Activated CD8-positive, alpha-beta memory T cell treated with anti-CD3 and anti-CD28 coated beads for 48 hours (primary cell): ENCODE data around the gene BTNL3.
"Not testable (repeated sequence)": the region's sequence is repeated elsewhere in the genome, so short reads cannot be mapped to it uniquely, and the experiment has no call there.

Experiments used
- DNase-seq, 3 experiments: peaks; one replicate each; pipeline ENCODE4 v3.0.0-alpha.2; 2020; ENCODE audit warnings: low read depth in 2 of 3, low spot score in 2 of 3

Gene BTNL3, protein sequence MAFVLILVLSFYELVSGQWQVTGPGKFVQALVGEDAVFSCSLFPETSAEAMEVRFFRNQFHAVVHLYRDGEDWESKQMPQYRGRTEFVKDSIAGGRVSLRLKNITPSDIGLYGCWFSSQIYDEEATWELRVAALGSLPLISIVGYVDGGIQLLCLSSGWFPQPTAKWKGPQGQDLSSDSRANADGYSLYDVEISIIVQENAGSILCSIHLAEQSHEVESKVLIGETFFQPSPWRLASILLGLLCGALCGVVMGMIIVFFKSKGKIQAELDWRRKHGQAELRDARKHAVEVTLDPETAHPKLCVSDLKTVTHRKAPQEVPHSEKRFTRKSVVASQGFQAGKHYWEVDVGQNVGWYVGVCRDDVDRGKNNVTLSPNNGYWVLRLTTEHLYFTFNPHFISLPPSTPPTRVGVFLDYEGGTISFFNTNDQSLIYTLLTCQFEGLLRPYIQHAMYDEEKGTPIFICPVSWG

DNA sequence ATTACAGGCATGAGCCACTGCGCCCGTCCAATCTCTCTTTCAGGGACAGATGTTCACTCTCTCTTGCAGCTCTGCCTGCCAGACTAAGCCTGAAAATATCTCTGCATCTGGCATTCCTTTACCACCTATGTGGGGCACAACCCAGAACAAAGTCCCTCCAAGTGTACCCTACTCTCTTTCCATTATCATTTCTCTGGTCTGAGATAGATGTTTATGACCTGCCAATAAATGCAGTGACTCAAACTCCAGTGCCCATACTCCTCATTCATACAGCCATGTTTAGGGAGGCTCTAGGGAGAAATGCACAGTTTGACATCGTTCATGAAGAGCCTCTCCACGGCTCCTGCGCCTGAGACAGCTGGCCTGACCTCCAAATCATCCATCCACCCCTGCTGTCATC, at the start of gene BTNL3:
TSS of gene BTNL3 (plus strand) at position 255 of the 400 bp plus-strand sequence. CDS start 183 bp downstream, outside the sequence.
- DNase-seq = no peak

DNA sequence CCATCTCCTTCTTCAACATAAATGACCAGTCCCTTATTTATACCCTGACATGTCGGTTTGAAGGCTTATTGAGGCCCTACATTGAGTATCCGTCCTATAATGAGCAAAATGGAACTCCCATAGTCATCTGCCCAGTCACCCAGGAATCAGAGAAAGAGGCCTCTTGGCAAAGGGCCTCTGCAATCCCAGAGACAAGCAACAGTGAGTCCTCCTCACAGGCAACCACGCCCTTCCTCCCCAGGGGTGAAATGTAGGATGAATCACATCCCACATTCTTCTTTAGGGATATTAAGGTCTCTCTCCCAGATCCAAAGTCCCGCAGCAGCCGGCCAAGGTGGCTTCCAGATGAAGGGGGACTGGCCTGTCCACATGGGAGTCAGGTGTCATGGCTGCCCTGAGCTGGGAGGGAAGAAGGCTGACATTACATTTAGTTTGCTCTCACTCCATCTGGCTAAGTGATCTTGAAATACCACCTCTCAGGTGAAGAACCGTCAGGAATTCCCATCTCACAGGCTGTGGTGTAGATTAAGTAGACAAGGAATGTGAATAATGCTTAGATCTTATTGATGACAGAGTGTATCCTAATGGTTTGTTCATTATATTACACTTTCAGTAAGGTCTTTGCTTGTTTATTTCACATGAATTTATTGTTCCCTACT, 38.2 kb upstream of the BTNL3 start:
- no peak for DNase-seq

DNA sequence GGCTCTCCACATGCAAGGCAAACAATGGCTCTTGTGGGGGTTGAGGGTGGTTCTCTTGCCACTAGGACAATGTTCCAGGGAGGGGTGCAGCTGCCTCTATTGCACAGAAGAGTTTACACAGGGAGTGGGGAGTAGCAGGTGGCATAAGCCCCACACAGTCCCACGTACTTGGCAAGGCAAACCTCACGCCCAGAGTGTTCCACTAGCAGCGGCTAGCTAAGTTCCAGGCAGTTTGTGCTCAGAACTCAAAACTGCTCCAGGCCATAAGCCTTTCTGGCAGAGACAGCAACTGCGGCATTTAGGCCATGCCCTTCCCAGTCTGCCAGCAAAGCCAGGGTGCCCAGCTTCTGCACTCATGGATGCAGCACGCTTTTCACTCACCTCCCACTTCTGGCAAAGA, 29.0 kb upstream of the BTNL3 start:
- DNase-seq = no peak

DNA sequence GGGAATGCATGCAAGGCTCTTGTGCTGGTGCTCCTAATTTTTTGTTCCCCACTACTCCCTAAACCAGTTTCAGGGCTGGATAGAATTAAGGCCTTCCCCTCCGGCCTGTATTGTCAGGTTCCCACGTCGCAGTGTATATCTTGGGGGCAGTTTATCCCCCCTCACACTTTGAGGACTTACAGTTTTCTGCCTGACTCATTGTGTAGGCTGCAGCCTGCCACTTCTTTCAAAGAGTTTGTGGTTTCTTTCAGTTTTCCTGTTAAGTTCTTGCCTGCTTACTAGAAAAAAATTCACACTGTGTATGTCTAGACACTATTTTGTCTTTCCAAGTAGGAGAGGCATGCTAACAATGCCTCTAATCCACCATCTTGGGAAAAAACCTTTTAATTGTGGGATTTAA, 28.4 kb upstream of the BTNL3 start:
- DNase-seq = no peak

DNA sequence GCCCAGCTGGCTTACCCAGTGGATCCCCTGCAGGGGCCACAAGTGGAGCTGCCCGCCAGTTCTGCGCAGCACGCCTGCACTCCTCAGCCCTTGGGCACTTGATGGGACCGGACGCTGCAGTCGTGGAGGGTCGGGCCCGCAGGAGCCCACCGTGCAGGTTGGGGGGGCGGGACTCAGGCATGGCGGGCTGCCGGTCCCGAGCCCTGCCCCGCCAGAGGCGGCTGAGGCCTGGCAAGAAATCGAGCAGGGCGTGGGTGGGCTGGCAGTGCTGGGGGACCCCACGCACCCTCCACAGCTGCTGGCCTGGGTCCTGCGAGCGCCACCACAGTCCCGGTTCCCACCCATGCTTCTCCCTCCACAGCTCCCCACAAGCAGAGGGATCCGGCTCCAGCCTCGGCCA, 19.2 kb upstream of the BTNL3 start:
- DNase-seq = no peak

DNA sequence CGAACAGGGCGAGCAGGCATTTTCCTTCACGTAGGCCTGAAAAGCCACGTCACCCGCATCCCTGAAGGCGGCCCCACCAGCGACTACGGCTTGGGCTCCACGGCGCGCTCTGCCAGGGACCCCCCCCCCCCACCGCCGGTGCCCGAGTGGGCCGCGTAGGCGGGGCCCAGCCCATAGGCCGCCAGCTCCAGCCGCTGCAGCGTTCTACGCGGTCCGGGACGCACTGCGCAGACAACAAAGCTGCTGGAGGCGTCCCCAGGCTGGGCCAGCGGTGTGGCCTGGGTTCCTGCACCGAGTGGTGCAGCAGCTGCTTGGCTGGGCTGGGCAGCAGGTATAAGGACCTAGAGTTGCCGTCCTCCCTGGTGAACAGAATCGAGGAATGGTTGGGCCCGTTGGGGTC, 18.3 kb upstream of the BTNL3 start:
- no peak for DNase-seq

DNA sequence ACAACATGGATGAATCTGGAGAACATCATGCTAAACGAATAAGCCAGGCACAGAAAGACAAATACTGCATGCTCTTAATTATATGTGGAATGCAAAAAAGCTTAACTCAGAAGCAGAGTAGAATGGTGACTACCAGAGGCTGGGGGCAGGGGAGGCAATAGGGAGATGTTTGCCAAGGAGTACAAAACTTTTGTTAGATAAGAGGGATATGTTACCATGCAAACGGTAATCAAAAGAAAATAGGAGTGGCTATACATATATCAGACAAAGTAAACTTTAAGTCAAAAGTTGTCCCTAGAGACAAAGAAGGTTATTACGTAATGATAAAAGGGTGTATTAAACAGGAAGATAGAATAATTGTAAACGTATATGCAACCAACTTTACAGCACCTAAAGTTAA, 17.8 kb upstream of the BTNL3 start:
- no peak for DNase-seq

DNA sequence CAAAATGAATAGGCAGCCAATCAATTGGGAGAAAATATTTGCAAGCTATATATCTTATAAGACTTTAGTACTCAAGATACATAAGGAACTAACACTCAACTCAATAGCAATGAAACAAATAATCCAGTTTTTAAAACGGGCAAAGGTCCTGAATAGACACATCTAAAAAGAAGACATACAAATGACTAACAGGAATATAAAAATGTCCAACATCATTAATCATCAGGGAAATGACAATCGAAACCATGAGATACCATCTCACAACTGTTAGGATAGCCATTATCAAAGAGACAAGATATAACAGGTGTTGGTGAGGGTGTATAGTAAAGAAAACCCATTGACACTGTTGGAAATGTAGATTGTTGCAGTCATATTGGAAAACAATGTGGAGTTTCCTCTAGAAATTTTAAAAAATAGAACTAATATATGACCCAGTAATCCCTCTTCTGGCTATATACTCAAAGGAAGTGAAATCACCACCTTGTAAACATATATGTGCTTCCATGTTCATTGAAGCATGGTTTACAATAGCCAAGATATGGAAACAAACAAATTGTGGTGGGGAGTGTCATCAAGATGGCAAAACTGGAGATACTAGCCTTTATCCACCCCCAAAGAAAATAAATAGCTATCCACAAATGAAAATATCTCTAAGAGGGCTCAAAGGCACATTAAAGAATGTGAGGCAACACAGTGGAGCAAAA, 13.9 kb upstream of the BTNL3 start:
- DNase-seq = no peak

DNA sequence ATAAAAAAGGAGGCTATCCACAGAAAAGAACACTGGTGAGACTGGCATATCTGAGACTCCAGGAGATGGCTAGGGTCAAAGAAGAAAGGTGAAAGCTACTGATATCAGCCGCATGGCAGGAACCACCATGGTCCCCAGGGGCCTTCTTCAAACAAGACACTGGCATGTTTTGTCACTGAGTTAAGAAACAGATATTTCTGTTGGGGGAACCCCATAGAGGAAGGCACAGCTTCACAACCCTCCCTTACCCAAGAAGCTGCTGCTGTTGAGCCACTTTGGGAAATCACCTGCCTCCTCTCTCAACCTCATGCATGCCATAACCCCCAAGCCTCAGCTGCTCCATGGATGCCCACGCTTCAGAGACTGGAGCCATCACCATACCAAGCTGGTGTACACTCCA, 13.3 kb upstream of the BTNL3 start:
- no peak for DNase-seq

DNA sequence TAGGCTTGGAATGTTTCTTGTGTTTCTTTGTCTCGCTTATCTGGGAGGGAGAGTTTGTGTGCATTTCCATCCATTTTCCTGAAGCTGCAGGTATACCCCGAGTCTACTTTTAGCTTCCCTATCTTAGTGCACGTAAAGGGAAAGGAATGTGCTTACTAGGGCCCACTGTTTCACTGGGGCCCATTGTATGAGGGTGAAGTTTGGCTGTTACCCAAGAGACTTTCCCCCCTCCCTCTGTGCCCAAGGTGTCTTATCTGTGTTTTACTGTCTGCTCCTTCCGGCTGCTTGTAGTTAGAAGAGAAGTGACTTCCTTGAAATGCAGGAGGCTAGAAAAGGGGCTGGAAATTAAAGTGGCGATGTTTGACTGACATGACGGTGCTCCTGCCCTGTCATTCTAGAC, 12.1 kb upstream of the BTNL3 start:
- DNase-seq = no peak

DNA sequence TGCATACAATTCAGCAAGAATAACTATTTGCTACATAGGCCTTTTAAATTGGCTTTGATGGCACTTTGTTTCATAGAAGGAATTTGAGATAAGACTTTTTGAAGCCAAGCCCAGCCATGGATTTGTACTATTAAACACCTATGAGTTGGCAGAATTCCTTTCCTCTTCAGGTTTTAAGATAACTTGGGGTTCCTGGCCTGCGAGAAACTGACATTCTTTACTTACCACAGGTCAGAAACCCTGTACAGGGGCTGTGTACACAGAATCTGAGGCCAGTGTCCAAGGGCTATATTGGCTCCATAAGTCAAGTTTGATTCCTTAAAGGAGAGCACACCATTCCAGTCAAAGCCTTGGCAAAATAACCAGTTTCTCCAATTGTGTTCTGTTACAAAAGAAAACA, 10.8 kb upstream of the BTNL3 start:
- DNase-seq = no peak

DNA sequence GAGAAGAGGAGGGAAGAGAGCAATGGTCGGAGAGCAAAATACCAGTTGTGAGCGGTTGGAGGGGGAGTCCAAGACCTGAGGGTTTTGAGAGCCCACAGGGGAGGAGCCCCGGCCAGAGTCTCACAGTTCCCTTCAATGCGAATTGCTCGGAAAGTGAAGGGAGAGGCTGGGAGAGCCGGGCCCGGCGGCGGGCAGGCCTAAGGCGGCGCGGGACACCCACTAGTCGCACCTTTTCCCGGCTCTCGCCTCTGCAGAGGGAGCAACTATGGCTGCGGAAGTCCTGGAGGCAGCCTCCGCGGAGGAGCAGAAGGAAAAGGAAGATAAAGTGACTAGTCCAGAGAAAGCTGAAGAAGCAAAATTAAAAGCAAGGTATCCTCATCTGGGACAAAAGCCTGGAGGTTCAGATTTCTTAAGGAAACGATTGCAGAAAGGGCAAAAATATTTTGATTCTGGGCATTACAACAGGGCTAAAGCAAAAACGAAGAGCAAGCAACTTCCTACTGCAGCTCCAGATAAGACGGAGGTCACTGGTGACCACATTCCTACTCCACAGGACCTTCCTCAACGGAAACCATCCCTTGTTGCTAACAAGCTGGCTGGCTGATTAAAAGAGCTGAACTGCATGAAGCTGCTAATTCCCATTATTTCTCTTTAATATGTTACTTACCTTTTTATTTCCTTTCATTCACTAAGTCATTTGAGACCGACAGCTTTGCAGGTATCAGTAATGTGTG, 6.5 kb upstream of the BTNL3 start:
- DNase-seq = no peak

DNA sequence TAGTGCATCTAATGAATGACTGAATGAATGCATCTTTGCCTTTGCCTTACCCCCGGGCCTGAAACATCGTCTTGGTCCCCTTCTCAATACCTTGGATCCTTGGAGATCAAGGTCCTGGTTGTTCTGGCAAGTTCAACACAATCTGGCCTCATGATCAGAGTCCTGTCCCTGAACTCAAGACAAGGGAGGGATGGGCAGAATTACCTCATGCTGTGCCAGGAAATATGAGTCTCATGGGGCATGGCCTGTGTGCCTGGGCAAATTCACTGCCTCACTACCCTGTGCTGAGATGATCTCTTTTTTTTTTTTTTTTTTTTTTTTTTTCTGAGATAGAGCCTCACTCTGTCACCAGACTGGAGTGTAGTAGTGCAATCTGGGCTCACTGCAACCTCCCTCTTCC, 630 bp upstream of the BTNL3 start:
- DNase-seq = no peak

DNA sequence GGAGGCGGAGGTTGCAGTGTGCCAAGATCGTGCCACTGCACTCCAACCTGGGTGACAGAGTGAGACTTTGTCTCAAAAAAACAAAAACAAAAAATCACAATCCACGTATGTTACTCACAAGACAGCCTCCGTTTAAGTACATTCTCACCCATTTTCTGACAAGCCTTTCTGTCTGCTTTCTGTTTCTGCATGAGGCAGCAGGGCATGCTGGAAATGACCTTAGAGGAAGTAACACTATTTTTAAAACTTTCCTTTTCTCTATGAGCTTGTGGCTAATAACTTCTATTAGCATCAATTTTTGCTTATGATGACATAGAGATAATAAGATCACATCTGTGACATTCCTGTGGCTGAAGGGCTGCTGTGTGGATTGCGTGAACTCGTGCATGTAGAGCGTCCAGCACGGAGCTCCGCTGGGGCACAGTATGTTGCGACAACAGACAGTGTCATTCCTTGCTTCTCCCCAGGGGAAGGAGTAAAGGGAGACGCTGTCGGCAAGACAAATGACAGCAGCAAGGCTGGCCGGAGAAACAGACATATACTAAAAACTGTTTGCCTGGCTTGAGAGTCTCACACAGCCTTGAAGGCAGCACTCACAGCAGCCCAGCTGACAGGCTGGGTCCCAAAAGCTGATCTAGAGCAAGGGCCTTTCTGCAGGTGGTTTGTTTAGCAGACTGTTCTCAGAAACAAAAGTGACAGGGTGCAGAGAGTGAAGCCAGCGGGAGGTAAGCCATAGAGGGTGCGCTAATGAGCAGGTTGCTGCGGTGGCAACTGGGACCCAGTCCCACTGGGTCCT, 1.6 kb downstream of the BTNL3 start:
- no peak for DNase-seq

DNA sequence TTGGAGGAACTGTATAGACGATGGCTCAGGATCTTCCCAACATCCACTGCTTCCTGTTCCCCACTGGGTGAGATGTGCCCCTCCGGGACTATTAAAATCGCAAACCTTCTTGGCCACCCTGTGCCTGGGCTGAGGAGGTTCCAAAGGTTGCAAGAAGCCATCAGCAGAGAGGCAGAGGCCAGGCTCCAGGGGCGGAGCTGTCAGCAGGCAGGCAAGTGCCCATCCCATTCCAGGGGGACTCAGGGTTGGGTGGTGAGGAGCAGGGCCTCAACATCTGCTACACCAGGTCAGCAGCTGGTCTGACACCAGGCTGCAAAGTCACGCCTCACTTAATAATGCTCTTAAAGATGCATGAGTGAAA, 2.2 kb downstream of the BTNL3 start:
- DNase-seq = no peak

DNA sequence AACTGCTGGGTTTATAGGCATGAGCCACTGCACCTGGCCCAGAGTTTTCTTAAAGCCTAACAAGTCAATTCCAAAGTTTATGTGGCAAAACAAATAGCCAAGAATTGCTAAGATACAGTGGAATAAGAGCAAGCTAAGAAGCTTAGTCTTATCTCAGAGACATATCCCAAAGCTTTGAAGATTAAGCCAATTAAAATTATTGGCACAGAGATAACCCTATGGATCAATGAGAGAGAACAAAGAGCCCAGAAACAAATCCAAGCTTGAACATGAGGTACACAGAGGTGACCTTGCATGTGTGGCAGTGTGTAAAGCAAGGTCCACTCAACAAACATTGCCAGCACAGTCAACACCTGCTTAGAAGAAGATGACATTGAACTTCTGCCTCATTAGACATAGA, 13.3 kb downstream of the BTNL3 start:
- no peak for DNase-seq

DNA sequence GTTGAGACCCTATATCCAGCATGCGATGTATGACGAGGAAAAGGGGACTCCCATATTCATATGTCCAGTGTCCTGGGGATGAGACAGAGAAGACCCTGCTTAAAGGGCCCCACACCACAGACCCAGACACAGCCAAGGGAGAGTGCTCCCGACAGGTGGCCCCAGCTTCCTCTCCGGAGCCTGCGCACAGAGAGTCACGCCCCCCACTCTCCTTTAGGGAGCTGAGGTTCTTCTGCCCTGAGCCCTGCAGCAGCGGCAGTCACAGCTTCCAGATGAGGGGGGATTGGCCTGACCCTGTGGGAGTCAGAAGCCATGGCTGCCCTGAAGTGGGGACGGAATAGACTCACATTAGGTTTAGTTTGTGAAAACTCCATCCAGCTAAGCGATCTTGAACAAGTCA, 17.1 kb downstream of the BTNL3 start:
- no peak for DNase-seq

DNA sequence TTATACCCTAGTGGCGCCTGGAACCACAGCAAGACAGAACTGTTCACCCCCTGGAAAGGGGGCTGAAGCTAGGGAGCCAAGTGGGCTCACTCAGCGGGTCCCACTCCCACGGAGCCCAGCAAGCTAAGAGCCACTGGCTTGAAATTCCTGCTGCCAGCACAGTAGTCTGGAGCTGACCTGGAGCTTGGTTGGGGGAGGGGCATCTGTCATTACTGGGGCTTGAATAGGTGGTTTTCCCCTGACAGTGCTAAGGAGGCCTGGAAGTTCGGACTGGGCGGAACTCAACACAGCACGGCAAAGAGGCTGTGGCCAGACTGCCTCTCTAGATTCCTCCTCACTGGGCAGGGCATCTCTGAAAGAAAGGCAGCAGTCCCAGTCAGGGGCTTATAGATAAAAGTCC, 19.5 kb downstream of the BTNL3 start:
- no peak for DNase-seq

DNA sequence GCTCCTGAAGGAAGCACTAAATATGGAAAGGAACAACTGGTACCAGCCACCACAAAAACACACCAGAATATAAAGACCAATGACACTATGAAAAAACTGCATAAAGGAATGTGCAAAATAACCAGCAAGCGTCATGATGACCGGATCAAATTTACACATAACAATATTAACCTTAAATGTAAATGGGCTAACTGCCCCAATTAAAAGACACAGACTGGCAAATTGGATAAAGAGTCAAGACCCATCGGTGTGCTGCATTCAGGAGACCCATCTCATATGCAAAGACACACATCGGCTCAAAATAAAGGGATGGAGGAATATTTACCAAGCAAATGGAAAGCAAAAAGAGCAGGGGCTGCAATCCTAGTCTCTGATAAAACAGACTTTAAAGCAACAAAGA, 21.4 kb downstream of the BTNL3 start:
- DNase-seq = not testable (repeated sequence)

DNA sequence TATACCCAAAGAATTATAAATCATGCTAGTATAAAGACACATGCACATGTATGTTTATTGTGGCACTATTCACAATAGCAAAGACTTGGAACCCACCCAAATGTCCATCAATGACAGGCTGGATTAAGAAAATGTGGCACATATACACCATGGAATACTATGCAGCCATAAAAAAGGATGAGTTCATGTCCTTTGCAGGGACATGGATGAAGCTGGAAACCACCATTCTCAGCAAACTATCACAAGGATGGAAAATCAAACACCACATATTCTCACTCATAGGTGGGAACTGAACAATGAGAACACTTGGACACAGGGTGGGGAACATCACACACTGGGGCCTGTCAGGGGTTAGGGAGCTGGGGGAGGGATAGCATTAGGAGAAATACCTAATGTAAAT, 26.0 kb downstream of the BTNL3 start:
- DNase-seq = not testable (repeated sequence)

DNA sequence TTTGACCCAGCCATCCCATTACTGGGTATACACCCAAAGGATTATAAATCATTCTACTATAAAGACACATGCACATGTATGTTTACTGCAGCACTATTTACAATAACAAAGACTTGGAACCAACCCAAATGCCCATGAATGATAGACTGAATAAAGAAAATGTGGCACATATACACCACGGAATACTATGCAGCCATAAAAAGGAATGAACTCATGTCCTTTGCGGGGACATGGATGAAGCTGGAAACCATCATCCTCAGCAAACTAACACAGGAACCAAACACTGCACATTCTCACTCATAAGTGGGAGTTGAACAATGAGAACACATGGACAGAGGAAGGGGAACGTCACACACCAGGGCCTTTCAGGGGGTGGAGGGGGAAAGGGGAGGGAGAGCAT, 28.8 kb downstream of the BTNL3 start:
- not testable (repeated sequence) for DNase-seq
